OCI-LY7 (cell line): ENCODE results near the gene NCKAP5.

Experiments
- EZH2phosphoT487 ChIP-seq: fragments of 200-600 bp; sonication (generic); IDR thresholded peaks from 2 replicates; pipeline ENCODE4 v1.6.1; 2018; ENCODE audit warnings: low read depth, borderline replicate concordance, mild to moderate bottlenecking, mixed run types, antibody characterized with exemption, low read length, moderate library complexity, mixed read lengths
- TF ChIP-seq, protein P1 (sequence below): fragments of 200-600 bp; sonication (generic); conservative IDR thresholded peaks from 2 replicates; pipeline ENCODE4 v1.5.1; 2014; ENCODE audit warnings: mild to moderate bottlenecking, antibody characterized with exemption, low read length, moderate library complexity, mixed read lengths

DNA sequence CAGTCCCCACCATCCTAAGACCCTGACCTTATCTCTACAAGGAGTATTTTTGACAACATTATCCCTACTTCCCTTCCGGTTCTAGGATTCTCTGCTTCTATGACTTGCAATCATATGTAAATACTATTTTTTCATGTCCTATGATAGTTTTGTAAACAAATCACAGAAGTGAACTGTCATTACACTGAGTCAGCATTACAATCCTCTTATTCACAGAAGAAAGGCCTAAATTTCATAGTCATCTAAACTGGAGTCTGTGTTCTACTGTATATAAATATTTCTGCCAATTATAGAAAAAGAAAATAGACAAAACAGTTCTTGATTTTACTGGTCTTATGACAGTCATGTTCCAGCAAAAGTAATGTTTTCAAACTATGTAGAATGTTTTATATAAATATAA, 265.1 kb downstream of the NCKAP5 start:
- TF ChIP-seq, protein P1, sequence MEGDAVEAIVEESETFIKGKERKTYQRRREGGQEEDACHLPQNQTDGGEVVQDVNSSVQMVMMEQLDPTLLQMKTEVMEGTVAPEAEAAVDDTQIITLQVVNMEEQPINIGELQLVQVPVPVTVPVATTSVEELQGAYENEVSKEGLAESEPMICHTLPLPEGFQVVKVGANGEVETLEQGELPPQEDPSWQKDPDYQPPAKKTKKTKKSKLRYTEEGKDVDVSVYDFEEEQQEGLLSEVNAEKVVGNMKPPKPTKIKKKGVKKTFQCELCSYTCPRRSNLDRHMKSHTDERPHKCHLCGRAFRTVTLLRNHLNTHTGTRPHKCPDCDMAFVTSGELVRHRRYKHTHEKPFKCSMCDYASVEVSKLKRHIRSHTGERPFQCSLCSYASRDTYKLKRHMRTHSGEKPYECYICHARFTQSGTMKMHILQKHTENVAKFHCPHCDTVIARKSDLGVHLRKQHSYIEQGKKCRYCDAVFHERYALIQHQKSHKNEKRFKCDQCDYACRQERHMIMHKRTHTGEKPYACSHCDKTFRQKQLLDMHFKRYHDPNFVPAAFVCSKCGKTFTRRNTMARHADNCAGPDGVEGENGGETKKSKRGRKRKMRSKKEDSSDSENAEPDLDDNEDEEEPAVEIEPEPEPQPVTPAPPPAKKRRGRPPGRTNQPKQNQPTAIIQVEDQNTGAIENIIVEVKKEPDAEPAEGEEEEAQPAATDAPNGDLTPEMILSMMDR = no peak
- no peak for TF ChIP-seq EZH2phosphoT487
